Smooth muscle cell of the brain vasculature (primary cell): ENCODE data around the gene DKK1.

ENCODE experiments used
- DNase-seq: peaks from one replicate; pipeline ENCODE4 v3.0.0-alpha.2; 2012; ENCODE audit warnings: low read depth, low spot score

DKK1 gene, protein sequence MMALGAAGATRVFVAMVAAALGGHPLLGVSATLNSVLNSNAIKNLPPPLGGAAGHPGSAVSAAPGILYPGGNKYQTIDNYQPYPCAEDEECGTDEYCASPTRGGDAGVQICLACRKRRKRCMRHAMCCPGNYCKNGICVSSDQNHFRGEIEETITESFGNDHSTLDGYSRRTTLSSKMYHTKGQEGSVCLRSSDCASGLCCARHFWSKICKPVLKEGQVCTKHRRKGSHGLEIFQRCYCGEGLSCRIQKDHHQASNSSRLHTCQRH

DNA sequence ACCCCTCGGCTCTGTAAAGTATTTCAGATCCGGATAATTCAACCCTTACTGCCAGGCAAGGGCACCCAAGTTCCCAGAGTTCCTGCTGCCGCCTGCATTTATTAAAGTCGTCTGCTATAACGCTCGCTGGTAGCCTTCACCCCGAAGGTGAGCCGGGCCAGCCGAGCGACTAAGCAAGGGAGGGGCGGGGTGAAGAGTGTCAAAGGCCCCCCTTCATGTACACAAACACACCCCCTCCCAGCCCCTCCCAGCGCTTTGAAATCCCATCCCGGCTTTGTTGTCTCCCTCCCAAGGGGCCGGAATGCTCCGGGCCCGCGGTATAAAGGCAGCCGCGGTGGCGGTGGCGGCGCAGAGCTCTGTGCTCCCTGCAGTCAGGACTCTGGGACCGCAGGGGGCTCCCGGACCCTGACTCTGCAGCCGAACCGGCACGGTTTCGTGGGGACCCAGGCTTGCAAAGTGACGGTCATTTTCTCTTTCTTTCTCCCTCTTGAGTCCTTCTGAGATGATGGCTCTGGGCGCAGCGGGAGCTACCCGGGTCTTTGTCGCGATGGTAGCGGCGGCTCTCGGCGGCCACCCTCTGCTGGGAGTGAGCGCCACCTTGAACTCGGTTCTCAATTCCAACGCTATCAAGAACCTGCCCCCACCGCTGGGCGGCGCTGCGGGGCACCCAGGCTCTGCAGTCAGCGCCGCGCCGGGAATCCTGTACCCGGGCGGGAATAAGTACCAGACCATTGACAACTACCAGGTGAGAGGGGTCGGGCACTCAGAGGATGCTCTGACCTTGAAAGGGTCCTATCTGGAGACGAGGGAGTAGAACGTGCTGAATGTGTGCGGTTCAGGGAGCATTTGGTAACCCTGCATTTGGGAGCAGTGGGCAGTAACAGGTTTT, at the start of gene DKK1:
DKK1 (plus strand) TSS at position 349 of the 889 bp plus-strand sequence; CDS start at position 503, 154 bp downstream.
- no peak for DNase-seq

DNA sequence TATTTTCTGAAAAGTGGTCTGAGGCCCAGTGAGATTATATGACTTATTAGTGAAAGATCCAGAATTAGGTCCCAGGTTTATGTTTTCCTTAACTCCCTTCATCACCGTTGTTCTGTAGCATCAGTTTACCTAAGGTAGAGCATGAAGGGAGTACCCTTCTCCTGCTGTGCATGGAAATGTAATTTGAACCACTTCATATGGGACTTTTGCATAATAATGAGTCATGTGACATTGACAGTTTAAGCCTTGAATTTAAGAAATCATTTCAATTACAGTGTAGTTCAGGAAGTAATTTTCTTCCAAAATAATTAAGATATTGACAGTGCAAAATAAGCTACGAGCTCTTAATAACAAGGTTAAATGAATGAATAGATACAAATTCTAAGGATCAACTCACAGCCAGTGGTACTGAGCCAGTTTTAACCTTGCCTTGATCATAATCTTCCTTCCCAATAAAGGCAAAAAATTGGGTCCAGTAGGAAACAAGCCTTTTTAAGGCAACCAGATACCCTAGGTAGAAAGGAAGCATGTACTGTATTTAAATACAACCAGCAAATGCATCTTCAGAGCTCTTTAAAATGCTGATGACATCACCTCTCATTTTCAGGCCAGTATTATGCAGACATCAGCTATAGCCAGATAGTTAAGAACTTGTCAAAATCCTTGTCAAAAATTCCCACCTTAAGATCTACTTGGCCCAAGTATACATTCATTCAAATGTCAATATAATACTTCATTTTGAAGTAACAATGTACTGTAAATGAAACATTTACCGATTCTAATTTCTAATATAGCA, 48.8 kb upstream of the DKK1 start:
- no peak for DNase-seq

DNA sequence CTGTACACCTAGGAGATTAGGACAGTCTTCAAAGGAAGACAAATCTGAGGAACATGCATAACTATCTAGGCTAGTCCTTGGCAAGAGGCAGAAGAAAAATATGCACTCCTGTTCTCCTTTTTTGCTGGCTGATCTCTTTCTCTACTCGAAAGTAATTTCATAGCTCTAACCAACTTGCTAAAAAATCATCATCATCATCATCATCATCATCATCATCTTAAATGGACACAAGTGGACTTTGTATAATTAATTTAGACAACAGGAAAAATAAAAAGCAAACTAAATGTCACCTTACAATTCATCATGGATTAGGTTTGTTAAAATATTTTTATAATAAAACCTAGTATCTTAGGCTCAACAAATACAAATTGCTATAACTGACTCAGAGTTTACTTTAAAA, 47.2 kb upstream of the DKK1 start:
- no peak for DNase-seq

DNA sequence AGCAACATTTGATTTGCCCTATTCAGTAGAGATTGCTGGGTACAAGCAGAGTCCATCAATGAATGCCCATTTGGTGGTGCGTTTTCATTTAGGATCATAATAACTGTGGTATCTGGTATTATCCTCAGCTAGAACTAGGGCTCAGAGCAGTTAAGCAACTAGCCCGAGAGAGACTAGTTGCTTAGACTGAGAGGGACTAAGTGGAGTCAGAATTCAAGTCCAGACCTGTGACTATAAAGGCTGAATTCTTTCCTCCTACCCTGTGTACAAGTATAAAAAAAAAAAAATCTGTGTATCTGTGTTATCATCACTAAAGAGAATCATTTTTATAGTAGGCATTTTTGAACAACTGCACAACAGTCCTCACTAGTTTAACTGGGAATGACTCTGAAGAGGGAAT, 45.3 kb upstream of the DKK1 start:
- no peak for DNase-seq

DNA sequence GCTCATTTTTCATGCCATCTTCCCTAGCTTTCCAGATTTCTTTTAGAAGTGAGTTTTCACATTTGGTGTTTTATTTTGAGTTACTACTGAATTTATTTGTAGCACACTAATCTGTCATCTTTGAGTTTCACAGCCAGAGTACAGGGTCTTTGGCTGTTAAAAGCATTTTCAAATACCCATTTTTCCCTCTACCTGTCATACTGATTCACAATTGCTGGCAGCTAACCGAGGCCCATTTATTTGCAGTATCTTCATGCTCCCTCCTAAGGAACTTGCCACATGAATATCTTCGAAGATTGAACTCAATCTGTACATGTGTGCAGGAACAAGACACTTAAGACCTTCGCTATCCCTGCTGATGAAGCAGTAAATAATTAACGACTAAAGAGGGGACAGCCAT, 44.8 kb upstream of the DKK1 start:
- no peak for DNase-seq

DNA sequence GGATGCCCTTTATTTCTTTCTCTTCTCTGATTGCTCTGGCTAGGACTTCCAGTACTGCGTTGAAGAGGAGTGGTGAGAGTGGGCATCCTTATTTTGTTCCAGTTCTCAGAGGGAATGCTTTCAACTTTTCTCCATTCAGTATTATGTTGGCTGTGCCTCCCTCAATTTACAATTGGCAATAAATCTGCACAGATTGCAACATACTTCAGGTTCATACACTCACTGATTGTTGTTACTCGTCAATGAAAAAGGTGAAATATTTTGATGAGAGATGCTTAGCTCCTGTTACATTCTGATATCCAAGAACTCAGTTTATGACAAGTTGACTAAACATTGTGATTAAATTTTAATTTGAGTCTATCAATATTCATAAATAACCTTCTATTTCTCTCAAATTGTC, 37.9 kb upstream of the DKK1 start:
- no peak for DNase-seq

DNA sequence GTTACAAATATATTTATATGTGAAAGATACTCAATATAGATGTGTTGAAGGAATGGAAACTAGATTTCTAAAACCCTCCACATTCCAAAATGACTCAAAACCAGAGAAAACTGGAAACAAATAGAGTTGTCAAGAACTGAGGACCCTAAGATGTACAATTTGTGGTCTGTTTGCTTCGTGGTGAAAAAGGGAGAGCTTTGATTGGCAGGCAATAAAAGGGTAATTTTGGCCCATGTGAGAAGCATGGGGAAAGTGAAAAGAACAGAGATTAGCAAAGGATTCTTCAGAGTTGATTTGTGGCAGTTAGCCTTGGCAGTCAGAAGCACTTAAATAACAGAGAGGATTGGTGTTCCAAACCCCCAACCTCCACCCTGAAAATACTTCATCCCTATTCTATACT, 37.1 kb upstream of the DKK1 start:
- no peak for DNase-seq

DNA sequence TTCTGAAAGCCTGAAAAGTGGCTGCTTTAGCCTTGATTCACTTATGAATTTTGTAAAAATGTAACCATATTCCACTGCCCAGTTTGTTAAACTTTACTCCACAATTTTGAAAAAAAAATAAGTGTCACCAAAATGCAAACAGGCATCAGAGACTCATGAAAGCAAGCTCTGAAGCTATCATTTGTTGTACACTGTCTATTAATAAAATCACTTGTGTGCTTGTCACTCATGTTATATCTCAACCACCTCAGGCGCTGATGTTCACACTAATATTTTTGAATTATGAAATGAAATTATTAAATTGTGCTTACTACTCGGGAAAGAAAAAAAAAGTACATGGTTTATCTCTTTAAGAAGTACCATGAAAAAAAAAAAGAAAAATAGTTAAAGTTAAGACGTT, 34.5 kb upstream of the DKK1 start:
- no peak for DNase-seq

DNA sequence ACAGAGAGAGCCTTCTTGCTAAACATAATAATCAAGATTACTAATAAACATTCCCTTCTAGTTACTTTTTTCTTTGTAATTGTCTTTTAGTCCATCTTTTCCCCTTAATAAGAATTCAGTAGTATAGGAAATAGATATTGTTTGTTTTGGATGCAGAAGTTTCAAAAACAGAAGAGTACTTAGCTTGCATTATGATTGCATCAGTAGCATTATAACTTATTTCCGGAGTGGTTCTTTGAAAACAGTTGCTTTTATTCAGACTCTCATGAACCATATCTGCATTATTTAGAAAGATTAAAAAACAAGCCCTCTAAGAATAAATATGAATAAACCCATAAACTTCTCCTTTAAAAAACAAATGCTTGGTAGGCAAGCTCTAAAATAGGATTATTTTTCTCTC, 34.0 kb upstream of the DKK1 start:
- no peak for DNase-seq

DNA sequence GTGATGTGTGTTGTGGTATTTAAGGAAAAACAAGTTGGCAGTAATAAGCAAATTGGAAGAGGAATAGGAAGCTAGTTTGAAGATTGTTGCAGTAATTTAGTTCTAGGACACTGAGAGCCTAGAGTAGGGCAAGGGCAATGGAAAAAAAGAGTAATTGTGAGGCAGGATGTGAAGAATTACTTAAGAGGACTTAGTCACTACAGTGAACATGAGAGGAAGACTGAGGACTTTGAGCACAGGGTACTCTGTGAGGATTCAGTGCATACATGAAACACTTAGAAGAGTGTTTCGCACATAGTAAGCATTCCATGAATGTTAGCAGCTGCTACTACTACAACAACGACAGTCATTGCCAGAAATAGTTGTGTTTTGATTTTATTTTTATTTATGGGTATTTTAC, 30.9 kb upstream of the DKK1 start:
- no peak for DNase-seq

DNA sequence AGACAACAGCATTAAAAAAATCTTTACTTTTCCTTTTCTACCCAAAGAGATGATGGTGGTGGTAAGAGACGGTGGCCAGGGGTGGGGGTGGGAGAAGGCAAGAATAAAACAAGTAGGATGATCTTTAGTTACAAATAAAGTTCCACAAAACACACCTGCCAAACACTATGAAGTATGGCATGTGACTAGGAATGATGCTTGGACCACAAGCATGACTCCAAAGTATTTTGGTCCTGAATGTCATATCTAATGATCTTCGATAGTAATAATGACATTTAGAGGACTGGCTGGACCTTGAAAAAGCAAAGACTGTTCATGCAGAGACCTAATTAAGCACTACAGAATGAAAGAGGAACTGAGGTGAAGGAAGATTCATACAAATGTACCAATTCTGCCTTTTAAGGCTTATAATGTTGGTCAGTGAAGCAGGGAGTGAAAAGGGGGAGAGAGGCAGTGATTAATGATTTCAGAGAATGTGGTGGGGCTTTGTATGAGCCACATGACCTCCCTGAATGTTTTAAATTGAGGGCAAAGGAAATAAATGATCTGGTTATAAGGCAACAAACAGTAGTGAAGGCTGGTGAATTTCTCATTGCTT, 29.6 kb upstream of the DKK1 start:
- no peak for DNase-seq

DNA sequence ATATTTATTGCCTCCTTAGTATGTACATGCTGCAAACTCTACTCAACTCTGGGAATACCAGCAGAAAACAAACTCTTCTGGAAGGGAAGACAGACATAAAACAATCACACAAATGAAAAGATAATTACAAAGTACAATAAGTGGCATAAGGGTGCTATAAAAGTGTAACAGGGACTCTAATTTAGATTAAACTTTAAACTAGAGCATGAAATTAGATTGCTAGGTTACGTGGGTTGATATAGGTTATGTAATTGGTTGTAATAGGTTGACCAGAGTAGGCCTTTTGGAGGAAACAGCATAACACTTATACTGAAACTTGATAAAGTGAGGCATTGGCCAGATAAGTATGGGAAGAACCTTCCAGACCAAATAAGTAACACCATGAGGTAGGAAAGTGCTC, 26.2 kb upstream of the DKK1 start:
- no peak for DNase-seq

DNA sequence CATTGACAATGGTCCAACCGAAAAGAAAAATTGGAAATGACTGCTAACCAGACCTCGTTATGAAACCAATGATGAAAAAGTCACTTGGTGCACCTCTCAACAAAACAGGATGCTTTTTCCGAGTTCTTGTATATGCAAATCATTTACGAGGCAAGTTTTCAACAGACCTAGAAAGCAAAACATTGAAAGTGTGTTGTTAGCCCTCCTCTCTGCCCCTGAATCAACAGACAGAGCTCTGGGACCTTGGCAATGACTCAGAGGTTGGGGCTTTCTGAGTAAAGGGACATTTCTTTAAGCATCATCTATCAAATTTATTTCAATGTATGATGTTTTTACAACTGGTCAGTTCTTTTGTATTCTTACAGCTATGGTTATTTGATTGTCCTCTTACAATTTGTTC, 16.3 kb upstream of the DKK1 start:
- DNase-seq: no peak

DNA sequence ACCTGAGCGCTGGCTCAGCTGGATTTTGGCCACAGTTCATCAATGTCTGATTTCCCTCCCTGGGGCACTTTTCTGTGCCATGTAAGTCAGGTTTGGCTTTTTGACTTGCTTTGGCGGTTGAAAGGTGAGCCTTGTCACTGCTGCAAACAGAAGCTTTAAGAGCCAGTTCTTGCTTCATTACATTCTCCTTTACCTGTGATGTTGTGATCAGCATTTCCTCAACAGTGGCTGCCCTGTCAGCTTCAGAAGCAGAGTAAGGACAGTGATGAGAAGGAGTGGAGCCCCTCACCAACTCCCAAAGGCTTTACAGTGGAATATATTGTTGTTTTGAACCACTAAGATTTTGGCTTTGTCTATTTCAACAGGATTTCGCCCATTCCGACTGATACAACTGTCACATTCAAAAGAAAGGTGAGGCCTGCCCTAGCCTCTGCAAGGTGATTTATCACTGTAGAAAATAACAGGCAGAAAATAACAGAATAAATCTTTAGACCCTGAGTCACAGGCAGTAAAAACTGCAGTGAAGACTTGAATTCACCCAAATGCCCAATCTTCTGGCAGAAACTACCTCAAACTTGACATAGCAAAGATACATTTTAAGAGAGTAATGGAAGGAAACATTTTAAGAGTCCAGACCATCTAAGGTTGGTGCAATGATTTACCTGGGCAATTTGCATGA, 13.3 kb upstream of the DKK1 start:
- no peak for DNase-seq

DNA sequence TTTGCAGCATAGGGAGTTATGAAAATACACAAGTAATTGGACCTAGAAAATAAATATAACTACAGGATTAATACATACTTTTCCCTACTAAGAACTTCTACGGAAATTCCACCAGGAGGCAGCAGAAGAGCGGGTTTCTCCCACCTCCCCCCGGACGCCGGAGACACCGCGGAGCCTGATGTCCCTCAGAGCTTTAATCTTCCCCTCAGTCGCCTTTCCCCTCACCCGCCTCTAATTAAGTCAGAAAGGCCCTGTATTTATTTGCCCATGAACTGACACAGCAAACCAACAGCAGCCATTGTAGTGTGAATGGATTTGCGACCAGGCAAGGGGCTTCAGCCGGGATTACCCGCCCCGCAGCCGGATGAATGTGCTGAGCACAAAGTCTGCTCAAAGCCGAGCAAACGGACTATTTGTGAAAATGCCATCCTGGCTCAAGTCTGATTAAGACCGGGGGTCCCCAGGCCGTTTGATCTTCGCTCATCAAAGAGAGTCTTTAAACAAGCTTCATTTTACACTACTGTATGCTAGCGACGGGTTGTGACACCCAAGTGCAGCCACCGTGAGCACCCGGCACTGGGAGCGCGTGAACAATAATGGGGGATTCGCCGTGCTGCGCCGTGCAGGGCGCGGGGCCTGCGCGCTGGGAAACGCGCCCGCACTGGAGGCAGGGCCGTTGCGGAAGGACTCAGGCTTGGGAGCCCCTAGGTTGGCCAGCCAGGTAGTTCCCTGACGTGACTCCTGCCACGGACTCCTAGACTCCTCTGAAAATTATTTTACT, 5.6 kb upstream of the DKK1 start:
- no peak for DNase-seq

DNA sequence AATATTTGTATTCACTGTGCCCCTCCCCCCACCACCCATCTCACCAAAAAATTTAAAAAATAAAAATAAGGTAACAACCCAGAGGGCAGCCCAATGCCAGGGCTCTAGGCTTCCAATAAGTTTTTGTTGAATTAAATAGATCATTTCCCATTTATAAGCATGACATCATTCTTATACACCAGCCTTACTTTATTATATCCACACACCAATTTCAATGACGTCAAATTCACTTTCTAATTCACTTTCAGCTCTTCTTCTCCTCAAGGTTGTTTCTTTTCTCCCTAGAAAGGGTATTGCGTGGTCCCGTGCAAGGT, 1.2 kb upstream of the DKK1 start:
- no peak for DNase-seq

DNA sequence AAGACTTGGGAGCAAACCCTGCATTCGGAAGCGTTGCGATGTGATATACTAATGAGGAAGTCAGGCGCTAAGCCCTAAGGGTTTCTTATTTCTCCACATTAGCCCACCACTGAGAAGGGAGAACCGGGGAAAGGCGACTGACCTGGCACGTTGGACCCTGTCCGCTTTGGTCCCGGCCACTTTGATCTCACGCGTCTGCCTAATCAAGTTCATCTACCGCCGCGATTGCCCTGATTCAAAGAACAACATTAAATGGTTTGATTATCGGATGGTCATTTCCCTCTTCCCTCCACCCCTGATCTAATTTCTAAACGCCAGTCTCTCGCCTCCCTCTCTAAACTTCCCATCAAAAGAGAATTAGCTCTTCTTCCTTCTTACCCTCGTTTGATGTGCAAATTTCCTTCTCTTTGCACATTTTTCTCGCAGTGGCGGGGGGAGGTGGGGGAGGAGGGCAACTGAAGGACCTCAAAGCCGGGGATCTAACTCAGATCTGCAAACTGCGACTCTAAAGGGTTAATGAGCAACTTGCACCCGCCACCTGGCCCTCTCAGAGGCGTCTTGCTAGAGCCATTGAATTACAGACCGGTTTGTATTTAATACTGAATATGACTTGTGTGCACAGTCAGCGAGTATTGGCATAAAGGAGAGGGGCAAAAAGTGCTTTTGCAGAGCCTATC, 687 bp upstream of the DKK1 start:
- no peak for DNase-seq

DNA sequence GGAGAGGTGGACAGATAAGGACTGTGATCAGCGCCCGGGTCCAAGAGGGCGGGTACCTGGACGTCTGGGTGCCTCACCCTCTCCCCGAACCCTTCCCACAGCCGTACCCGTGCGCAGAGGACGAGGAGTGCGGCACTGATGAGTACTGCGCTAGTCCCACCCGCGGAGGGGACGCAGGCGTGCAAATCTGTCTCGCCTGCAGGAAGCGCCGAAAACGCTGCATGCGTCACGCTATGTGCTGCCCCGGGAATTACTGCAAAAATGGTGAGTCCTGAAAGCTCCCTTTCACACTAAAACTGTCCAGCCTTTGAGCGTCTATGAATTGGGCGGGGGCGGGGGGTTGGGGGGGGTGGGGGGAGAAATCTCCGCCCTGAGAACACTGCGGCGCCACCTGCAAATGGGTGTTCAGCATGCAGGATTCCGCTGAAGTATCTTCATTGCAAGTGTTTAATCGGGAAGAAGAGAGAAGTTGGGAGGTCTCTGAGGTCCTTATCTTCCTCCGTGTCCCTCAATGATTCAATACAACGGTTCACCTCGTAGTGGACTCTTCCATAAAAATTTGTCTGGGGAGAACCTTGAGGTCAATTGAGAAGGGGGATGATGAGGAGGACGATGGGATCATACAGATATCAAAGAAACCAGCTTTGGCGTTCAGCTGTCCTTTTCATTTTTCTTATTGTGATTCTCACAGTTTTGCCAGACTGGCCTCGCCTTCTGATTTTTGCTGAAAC, 906 bp downstream of the DKK1 start:
- DNase-seq: no peak

DNA sequence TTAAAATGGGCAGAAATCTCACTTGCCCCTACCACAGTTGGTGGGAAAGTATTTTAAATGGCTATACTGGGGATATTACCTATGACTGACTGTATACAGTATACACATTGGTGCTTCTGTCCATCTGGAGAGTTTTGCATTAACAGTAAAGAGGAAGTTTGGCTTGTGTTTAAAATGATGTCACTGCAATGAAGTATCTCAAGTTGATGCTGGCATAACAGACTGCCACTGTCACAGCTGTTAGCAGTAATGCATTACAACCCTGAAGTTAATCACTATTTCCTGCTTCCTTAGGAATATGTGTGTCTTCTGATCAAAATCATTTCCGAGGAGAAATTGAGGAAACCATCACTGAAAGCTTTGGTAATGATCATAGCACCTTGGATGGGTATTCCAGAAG, 1.9 kb downstream of the DKK1 start:
- DNase-seq: no peak

DNA sequence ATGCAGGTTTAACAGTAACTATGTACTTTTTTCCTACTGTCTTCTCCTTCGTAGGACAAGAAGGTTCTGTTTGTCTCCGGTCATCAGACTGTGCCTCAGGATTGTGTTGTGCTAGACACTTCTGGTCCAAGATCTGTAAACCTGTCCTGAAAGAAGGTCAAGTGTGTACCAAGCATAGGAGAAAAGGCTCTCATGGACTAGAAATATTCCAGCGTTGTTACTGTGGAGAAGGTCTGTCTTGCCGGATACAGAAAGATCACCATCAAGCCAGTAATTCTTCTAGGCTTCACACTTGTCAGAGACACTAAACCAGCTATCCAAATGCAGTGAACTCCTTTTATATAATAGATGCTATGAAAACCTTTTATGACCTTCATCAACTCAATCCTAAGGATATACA, 2.4 kb downstream of the DKK1 start:
- DNase-seq: no peak
